ENCODE data around the gene PIGT.

Gene PIGT

DNA sequence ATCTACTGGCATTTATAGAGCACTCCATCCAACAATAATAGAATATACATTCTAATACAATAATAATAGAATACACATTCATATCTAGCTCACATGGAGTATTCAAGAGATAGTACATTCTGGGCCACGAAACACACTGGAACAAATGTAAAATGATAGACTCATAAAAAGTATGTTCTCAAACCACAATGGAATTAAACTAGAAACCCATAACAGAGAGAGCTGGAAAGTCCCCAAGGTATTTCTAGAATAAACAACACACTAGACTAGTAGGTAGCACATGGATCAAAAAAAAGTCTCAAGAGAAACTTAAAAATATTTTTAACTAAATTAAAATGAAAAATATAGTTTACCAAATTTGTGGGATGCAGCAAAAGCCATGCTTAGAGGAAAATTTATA lies 28.7 kb upstream of the PIGT start:
- Mint-ChIP-seq H3K36me3 (ENCODE audit: low read depth) (peaks cover 3% of the 10 kb centered on the region), H3K27me3 (ENCODE audit: low read depth) (peaks cover 2% of the 10 kb centered on the region), H3K4me3 (no peak overlapping the region), H3K4me1 (ENCODE audit: low read depth) (peaks cover 4% of the 10 kb centered on the region), H3K27ac (no peak overlapping the region), H3K9me3 (peaks cover 9% of the 10 kb centered on the region)

DNA sequence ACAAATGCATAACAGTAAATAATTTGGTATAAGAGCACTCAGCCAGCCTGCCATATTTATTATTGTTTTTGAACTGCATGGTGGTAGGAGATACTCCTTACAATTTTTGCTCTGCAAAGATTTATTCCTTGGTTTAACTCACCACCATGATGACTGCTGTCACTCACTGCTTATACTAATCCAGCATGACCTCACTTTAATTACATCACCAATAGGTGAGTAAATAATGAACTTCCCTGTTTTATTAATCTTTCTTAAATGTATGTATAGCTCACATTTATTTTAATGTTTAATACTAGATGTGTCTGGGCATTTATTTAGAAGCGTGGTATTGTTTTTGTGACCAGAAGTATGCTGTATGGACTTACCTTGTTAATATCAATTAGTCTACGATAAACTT lies 25.0 kb upstream of the PIGT start:
- Mint-ChIP-seq H3K9me3 (peaks cover 9% of the 10 kb centered on the region), H3K27me3 (ENCODE audit: low read depth) (peaks cover 2% of the 10 kb centered on the region), H3K4me1 (ENCODE audit: low read depth) (peaks cover 4% of the 10 kb centered on the region), H3K27ac (no peak overlapping the region), H3K4me3 (no peak overlapping the region), H3K36me3 (ENCODE audit: low read depth) (peaks cover 5% of the 10 kb centered on the region)

DNA sequence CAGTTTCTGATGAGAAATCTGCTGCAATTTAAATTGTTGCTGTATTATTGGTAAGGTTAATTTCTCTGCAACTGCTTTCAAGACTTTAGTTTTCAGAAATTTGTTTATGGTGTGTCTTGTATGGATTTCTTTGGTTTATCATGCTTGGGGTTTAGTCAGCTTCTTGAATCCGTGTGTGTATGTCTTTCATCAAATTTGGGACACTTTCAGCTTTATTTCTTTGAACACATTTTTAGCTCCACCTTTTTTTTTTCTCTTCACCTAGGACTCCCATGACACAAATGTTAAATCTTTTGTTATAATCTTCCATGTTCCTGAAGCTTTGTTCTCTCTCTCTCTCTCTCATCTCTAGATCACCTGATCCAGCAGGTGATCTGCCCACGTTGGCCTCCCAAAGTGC lies 24.4 kb upstream of the PIGT start:
- Mint-ChIP-seq H3K27me3 (ENCODE audit: low read depth) (peaks cover 2% of the 10 kb centered on the region), H3K27ac (no peak overlapping the region), H3K4me3 (no peak overlapping the region), H3K36me3 (ENCODE audit: low read depth) (peaks cover 5% of the 10 kb centered on the region), H3K9me3 (peaks cover 9% of the 10 kb centered on the region), H3K4me1 (ENCODE audit: low read depth) (peaks cover 4% of the 10 kb centered on the region)

- H3K27ac Mint-ChIP-seq: no peak overlapping the region
- H3K9me3 Mint-ChIP-seq: no peaks in the 10 kb centered on the region
- no peak overlapping the region for H3K4me3 Mint-ChIP-seq
- H3K27me3 Mint-ChIP-seq (ENCODE audit: low read depth): peaks cover 2% of the 10 kb centered on the region
- no peaks in the 10 kb centered on the region for H3K4me1 Mint-ChIP-seq (ENCODE audit: low read depth)
- peaks cover 1% of the 10 kb centered on the region for H3K36me3 Mint-ChIP-seq (ENCODE audit: low read depth)
Measured at GRCh38 chr20:45392733-45393132, 23.2 kb upstream of the PIGT start.

GRCh38 chr20:45394221-45395113 lies 21.5 kb upstream of the PIGT start:
- Mint-ChIP-seq H3K36me3 (ENCODE audit: low read depth) (peaks cover 1% of the 10 kb centered on the region), H3K27ac (no peak overlapping the region), H3K4me1 (ENCODE audit: low read depth) (no peaks in the 10 kb centered on the region), H3K9me3 (peaks cover 3% of the 10 kb centered on the region), H3K4me3 (no peak overlapping the region), H3K27me3 (ENCODE audit: low read depth) (no peaks in the 10 kb centered on the region)

DNA sequence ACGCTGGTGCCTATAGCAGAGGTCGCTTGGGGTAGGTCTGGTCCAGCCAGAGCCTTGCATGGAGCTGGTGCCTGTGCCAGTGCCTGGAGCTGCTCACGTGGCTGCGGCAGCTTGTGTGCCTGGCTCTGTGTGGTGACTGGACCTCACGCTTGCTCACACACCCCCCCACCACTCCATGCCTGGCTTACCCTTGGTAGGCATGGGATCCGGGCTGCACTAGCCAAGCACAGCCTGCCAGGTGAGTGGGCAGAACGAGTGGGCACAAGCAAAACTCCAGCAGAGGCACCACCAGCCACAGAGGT lies 20.9 kb upstream of the PIGT start:
- no peak overlapping the region for H3K4me3 Mint-ChIP-seq
- H3K4me1 Mint-ChIP-seq (ENCODE audit: low read depth): no peaks in the 10 kb centered on the region
- no peak overlapping the region for H3K27ac Mint-ChIP-seq
- H3K36me3 Mint-ChIP-seq (ENCODE audit: low read depth): peaks cover 5% of the 10 kb centered on the region
- H3K9me3 Mint-ChIP-seq: peaks cover 9% of the 10 kb centered on the region
- H3K27me3 Mint-ChIP-seq (ENCODE audit: low read depth): no peaks in the 10 kb centered on the region

- no peaks in the 10 kb centered on the region for H3K4me1 Mint-ChIP-seq (ENCODE audit: low read depth)
- H3K9me3 Mint-ChIP-seq: peaks cover 35% of the 10 kb centered on the region
Measured at GRCh38 chr20:45399018-45399417, 16.9 kb upstream of the PIGT start.

GRCh38 chr20:45400346-45401031 lies 15.5 kb upstream of the PIGT start:
- Mint-ChIP-seq H3K27ac (no peak overlapping the region), H3K4me1 (ENCODE audit: low read depth) (peaks cover 6% of the 10 kb centered on the region), H3K27me3 (ENCODE audit: low read depth) (peaks cover 8% of the 10 kb centered on the region), H3K4me3 (no peak overlapping the region), H3K36me3 (ENCODE audit: low read depth) (peaks cover 20% of the 10 kb centered on the region), H3K9me3 (peaks cover 35% of the 10 kb centered on the region)

More at GRCh38 chr20:45399018-45399417, 16.9 kb upstream of the PIGT start:
- Mint-ChIP-seq H3K27ac (no peak overlapping the region), H3K4me3 (no peak overlapping the region), H3K27me3 (ENCODE audit: low read depth) (peaks cover 3% of the 10 kb centered on the region), H3K36me3 (ENCODE audit: low read depth) (peaks cover 20% of the 10 kb centered on the region)

DNA sequence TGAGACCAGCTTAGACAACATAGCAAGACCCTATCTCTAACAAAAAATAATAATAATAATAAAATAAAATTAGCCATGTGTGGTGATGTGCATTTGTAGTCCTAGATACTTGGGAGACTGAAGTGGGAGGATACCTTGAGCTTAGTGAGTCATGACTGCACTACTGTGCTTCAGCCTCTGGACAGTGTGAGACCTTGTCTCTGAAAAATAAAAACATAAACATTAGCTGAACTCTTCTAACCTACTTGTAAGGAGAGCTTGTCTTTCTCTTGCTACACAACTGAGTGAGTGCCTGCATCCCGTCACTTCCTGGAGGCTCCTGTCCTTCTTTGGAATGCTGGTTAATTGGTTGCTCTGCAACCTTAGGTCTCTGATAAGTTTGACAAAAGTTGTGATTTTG lies 13.0 kb upstream of the PIGT start:
- H3K4me1 Mint-ChIP-seq (ENCODE audit: low read depth): peaks cover 14% of the 10 kb centered on the region
- H3K9me3 Mint-ChIP-seq: peaks cover 35% of the 10 kb centered on the region
- peaks cover 19% of the 10 kb centered on the region for H3K36me3 Mint-ChIP-seq (ENCODE audit: low read depth)
- no peak overlapping the region for H3K27ac Mint-ChIP-seq
- H3K27me3 Mint-ChIP-seq (ENCODE audit: low read depth): peaks cover 13% of the 10 kb centered on the region
- H3K4me3 Mint-ChIP-seq: no peak overlapping the region

DNA sequence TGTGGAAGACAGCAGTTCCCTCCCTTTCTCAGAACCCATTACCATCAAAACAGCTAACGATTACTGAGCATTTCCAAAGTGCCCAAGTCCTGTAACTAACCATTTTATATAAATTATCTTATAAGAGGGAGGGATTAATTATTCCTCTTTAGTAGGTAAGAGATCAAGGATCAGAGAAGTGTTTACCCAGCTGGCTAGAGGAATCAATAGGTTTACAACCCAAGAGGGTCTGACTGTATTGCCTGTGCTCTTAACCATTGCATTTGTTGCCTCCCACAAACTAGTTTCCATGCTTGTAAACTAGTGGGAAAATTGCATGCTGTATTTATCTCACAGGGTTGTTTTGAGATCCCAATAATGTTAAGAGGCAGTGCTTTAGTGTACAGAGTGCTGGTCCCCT lies 11.5 kb upstream of the PIGT start:
- peaks cover 19% of the 10 kb centered on the region for H3K36me3 Mint-ChIP-seq (ENCODE audit: low read depth)
- H3K27ac Mint-ChIP-seq: no peak overlapping the region
- peaks cover 17% of the 10 kb centered on the region for H3K4me1 Mint-ChIP-seq (ENCODE audit: low read depth)
- peaks cover 32% of the 10 kb centered on the region for H3K9me3 Mint-ChIP-seq
- H3K4me3 Mint-ChIP-seq: peak overlapping the region; percentile 67
- peaks cover 18% of the 10 kb centered on the region for H3K27me3 Mint-ChIP-seq (ENCODE audit: low read depth)

DNA sequence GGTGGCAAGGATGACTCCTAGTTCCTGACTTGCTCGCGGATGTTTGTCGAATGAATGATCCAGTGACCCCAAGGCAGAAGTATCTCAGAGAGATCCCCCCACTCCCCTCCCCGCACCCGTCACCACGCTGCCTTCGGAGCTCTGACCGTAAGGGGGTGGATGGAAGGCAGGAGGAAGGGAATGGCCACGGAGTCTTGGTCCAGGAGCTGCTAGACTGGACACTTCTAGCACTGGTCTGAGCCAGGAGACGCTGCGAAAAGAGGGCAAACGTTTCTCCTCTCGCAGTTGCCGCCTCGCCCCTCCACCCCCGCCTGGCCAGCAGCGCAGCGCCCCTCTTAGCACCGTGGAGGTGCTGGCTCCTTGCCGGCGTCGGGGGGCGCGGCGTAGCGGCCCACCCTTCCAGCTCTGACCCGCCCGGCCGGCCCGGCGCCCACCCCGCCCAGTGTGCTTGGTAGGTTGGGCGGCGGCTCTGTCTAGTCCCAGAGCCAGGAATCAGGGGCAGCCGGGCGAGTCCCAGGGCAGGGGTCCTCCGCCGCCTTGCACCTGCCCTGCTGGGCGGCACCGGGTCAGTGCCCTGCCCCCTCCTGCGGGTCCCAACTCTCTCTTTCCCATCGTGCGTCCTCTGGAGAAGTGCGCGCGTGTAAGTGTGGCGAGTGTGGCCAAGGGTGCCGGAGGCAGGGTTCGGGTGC lies 10.2 kb upstream of the PIGT start:
- Mint-ChIP-seq H3K9me3 (peaks cover 19% of the 10 kb centered on the region), H3K4me3 (peak overlapping the region; percentile 72), H3K36me3 (ENCODE audit: low read depth) (peaks cover 19% of the 10 kb centered on the region), H3K4me1 (ENCODE audit: low read depth) (peaks cover 17% of the 10 kb centered on the region), H3K27me3 (ENCODE audit: low read depth) (peaks cover 18% of the 10 kb centered on the region), H3K27ac (no peak overlapping the region)

GRCh38 chr20:45406260-45407066 lies 9.5 kb upstream of the PIGT start:
- Mint-ChIP-seq H3K4me1 (ENCODE audit: low read depth) (peaks cover 17% of the 10 kb centered on the region), H3K27me3 (ENCODE audit: low read depth) (peaks cover 18% of the 10 kb centered on the region), H3K27ac (peak overlapping the region; percentile 55), H3K36me3 (ENCODE audit: low read depth) (peaks cover 19% of the 10 kb centered on the region), H3K4me3 (peak overlapping the region; percentile 80), H3K9me3 (peaks cover 13% of the 10 kb centered on the region)

DNA sequence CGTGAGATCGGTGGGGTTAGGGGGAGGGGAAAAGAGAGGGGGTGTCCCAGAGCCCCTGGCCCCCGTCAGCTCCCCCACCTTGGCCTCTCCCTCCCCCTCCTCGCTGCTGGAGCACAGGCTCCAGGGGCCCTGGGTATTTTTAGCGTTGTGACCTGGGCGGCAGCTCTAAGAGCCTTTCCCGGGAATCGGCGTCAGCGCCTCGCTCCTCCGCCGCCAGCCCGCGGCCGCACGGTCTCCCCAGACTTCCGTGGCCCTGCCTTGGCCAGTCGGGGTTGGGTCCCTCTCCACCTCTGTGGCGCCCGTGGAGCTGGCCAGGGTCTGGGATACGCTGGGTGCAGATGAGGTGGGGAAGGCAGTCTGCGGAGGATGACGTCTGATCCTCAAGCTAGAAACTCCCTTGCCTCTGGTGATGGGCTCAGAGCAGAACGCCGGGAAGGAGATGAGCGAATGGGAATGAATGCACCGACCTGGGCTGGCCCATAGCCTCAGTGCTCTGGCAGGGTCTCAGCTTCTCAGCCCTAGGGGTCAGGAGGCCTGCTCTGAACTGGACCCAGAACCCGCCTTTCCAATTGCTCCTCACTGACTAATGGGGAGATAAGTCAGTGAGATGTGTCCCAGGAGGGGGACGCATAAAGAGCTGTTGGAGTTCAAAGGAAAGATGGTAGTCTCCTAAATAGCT lies 8.7 kb upstream of the PIGT start:
- Mint-ChIP-seq H3K27me3 (ENCODE audit: low read depth) (peaks cover 18% of the 10 kb centered on the region), H3K4me3 (peak overlapping the region; percentile 80), H3K27ac (no peak overlapping the region), H3K36me3 (ENCODE audit: low read depth) (peaks cover 12% of the 10 kb centered on the region), H3K4me1 (ENCODE audit: low read depth) (peaks cover 17% of the 10 kb centered on the region), H3K9me3 (peaks cover 6% of the 10 kb centered on the region)
